Aorta (tissue), 5 donors: ENCODE measurements around the gene ARHGAP12. TPM values are rescaled to one million over a fixed set of nuclear protein-coding genes. Genes with fewer than 3 reads are reported as not detected.

Source experiments
- ATAC-seq: fragments of 200-7000 bp; cut with Tn5 transposase; one replicate; pipeline ENCODE4 v1.9.1; 2022; ENCODE audit warnings: moderate library complexity; ENCODE audit not compliant: low FRiP score
- DNase-seq, 2 donors: peaks; one replicate each; pipeline ENCODE4 v3.0.0-alpha.2; 2020
- H3K27ac ChIP-seq, 2 donors: one replicate each; pipeline ENCODE4 v1.5.1; 2013; ENCODE audit warnings: low read length in 2 of 2, mild to moderate bottlenecking in 2 of 2, moderate library complexity in 2 of 2, control low read depth in 1 of 2, inconsistent platforms in 1 of 2, low read depth in 1 of 2
- H3K27me3 ChIP-seq, 2 donors: one replicate each; pipeline ENCODE4 v1.6.1; 2013; ENCODE audit warnings: control low read depth in 1 of 2, low read length in 1 of 2, mild to moderate bottlenecking in 1 of 2, moderate library complexity in 1 of 2; ENCODE audit not compliant: insufficient read depth in 2 of 2, control insufficient read depth in 1 of 2
- H3K36me3 ChIP-seq, 2 donors: one replicate each; pipeline ENCODE4 v1.6.1; 2013; ENCODE audit warnings: control low read depth in 1 of 2, low read length in 1 of 2, mild to moderate bottlenecking in 1 of 2; ENCODE audit not compliant: insufficient read depth in 2 of 2, control insufficient read depth in 1 of 2
- H3K4me1 ChIP-seq, 2 donors: one replicate each; pipeline ENCODE4 v1.6.1; 2013; ENCODE audit warnings: low read length in 2 of 2, control low read depth in 1 of 2, mild to moderate bottlenecking in 1 of 2, moderate library complexity in 1 of 2; ENCODE audit not compliant: insufficient read depth in 2 of 2, control insufficient read depth in 1 of 2
- H3K4me3 ChIP-seq, 2 donors: one replicate each; pipeline ENCODE4 v1.5.1; 2013; ENCODE audit warnings: low read length in 2 of 2, control low read depth in 1 of 2, mild to moderate bottlenecking in 1 of 2
- H3K9me3 ChIP-seq: one replicate; pipeline ENCODE4 v1.6.1; 2013; ENCODE audit warnings: mild to moderate bottlenecking, low read length; ENCODE audit not compliant: control insufficient read depth
- WGBS, 2 donors: extraction: QIAGEN DNeasy Blood & Tissue Kit; methylation state at CpG; one replicate each; pipeline ENCODE4 v1.1.7; 2013; 5-methylcytosine and 5-hydroxymethylcytosine counted together
- intact Hi-C, 2 donors: fragments of 100-400 bp; cut with DNase I; formaldehyde crosslinking; loops; one replicate each; pipeline versions ENCODE4 v1.14.2 to v1.15.0; 2022
- polyA plus RNA-seq, 2 donors: library from polyadenylated mRNA; stranded (reverse); fragments of 200-250 nt; gene quantifications; one replicate each; pipeline ENCODE4 v1.2.3, GENCODE V29; 2013
- total RNA-seq, 2 donors: library from RNA; stranded (reverse); fragmentation: NEBNext Ultra II Directional; extraction: Animal tissue kit (Norgen Biotek cat#: 25700); gene quantifications; one replicate each; pipeline ENCODE4 v1.2.1, GENCODE V29; 2021
- donor health status: healthy with polysubstance abuse.
- donor health status: Bipolar disorder and iron deficiency.
- donor health status: DM: no; HTN: no; CAD: no.
- donor health status: DM: no; HTN: no; CAD: no.
- donor health status: DM: yes; HTN: yes; CAD: no.

Gene ARHGAP12
- total and polyA plus RNA-seq, 4 donors = 17.0 to 34.6 (median 20.5) TPM

- ATAC-seq = no peak
- H3K27ac ChIP-seq = no peak overlapping the region
- no peak overlapping the region for H3K4me3 ChIP-seq
- peaks cover 9 to 13% of the 10 kb centered on the region in 2 donors for H3K4me1 ChIP-seq
- no peak for DNase-seq
- intact Hi-C loops = no loop called here
- H3K27me3 ChIP-seq = no peaks in the 10 kb centered on the region
- no peaks in the 10 kb centered on the region for H3K9me3 ChIP-seq
- no peaks in the 10 kb centered on the region for H3K36me3 ChIP-seq
These were observed 42.7 kb downstream of the ARHGAP12 start for GRCh38 chr10:31885971-31886370.

- no peak overlapping the region for H3K4me3 ChIP-seq
- DNase-seq = no peak
- intact Hi-C loops = no loop called here
- no peaks in the 10 kb centered on the region for H3K9me3 ChIP-seq
- H3K4me1 ChIP-seq = peaks cover 9 to 13% of the 10 kb centered on the region in 2 donors
- WGBS, 2 donors = 96 to 100% methylated on average over 2 of the region's 2 CpGs
- H3K27me3 ChIP-seq = no peaks in the 10 kb centered on the region
- H3K36me3 ChIP-seq = no peaks in the 10 kb centered on the region
- no peak for ATAC-seq
- H3K27ac ChIP-seq = no peak overlapping the region
These were observed 44.2 kb downstream of the ARHGAP12 start for GRCh38 chr10:31884386-31884785.

GRCh38 chr10:31883397-31883796 is 45.2 kb downstream of the ARHGAP12 start:
- Histone ChIP-seq H3K4me3 (no peak overlapping the region), H3K36me3 (no peaks in the 10 kb centered on the region), H3K9me3 (no peaks in the 10 kb centered on the region), H3K27ac (no peak overlapping the region), H3K27me3 (no peaks in the 10 kb centered on the region), H3K4me1 (peaks cover 8 to 12% of the 10 kb centered on the region in 2 donors)
- ATAC-seq = no peak
- WGBS, 2 donors = 13 to 18% methylated on average over 3 of the region's 3 CpGs
- intact Hi-C loops = loop anchor here in 1 of 2 donors (2.0 kb wide), 1 partner anchor 45 kb away; the partner anchor contains the start of gene ARHGAP12
- DNase-seq = no peak

GRCh38 chr10:31878486-31878885 is 50.1 kb downstream of the ARHGAP12 start:
- no peak overlapping the region for H3K4me3 ChIP-seq
- H3K9me3 ChIP-seq = no peaks in the 10 kb centered on the region
- no peak for ATAC-seq
- H3K4me1 ChIP-seq = no peaks in the 10 kb centered on the region
- intact Hi-C loops = no loop called here
- H3K27ac ChIP-seq = no peak overlapping the region
- H3K36me3 ChIP-seq = no peaks in the 10 kb centered on the region
- DNase-seq = no peak
- H3K27me3 ChIP-seq = no peaks in the 10 kb centered on the region

DNA sequence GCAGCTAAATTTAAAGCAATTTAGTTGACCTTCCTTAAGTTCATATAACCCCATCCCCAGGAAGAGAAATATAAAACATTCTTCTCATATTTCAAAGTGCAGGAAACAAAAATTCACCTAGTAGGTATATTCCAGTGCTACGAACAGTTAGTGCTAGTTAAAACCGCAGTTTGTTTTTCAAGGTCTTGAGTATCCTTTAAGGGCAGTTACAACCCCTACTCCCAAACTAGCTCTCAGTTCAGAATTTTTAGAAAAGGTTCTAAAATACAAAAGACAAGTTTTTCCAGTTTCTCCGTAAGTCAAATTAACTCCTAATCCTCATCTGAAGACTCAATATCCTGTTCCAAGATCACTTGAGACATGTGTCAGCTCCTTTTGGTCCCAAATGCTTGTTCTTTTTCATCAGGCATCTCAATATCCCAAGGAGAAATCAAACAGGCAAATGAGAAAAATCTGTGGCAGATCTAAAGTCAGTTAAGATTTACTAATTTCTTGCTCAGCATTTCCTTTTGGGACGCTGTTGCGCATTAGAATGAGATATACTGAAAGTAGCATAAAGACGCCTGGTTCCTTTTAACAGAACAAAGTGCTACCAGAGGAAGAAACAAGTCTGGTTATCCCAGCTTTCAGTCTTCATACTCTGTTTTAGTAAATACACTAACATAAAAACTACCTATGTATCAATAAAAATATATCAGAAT is 51.8 kb downstream of the ARHGAP12 start:
- intact Hi-C loops = no loop called here
- H3K36me3 ChIP-seq = no peaks in the 10 kb centered on the region
- H3K4me1 ChIP-seq = no peaks in the 10 kb centered on the region
- H3K4me3 ChIP-seq = no peak overlapping the region
- no peaks in the 10 kb centered on the region for H3K27me3 ChIP-seq
- 94 to 95% methylated on average over 6 of the region's 6 CpGs for WGBS, 2 donors
- no peak overlapping the region for H3K27ac ChIP-seq
- DNase-seq (no peak), ATAC-seq (no peak)
- no peaks in the 10 kb centered on the region for H3K9me3 ChIP-seq

DNA sequence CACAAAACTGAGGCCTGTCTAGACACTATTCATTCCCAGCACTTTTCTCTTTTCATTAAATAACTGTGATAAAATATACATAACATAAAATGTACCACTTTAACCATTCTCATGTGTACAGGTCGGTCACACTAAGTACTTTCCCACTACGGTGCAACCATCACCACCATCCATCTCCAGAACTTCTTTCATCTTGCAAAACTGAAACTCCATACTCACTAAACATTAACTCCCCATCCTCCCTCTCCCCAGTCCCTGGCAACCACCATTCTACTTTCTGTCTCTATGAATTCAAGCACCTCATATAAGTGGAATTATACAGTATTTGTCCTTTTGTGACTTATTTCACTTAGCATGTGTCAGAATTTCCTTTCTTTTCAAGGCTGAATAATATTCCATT is 53.0 kb downstream of the ARHGAP12 start:
- H3K4me3 ChIP-seq = no peak overlapping the region
- no peaks in the 10 kb centered on the region for H3K27me3 ChIP-seq
- no peak overlapping the region for H3K27ac ChIP-seq
- no peaks in the 10 kb centered on the region for H3K4me1 ChIP-seq
- no peaks in the 10 kb centered on the region for H3K9me3 ChIP-seq
- intact Hi-C loops = no loop called here
- no peaks in the 10 kb centered on the region for H3K36me3 ChIP-seq
- ATAC-seq (no peak), DNase-seq (no peak)
- 94 to 96% methylated on average over 2 of the region's 2 CpGs for WGBS, 2 donors

DNA sequence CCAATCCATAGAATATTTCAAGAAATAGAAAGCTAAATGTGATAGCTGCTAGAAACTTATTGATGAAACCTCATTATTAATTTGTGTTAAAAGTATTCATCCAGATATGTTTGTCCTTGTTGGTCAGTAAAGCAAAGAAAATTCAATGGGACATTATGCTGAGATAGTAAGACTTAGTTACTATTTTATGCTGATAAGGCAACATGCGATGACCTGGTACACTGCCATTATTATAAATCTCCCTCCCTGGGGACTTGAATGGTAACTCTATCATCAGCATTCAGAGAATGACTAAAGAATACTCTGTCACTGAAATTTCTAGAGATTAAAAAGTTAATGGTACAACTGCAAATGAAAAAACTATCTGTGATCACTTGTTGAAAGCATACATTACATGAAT is 54.9 kb downstream of the ARHGAP12 start:
- H3K4me1 ChIP-seq = no peaks in the 10 kb centered on the region
- intact Hi-C loops = no loop called here
- H3K27me3 ChIP-seq = no peaks in the 10 kb centered on the region

GRCh38 chr10:31871266-31872065 is 57.2 kb downstream of the ARHGAP12 start:
- ATAC-seq = no peak
- WGBS, 2 donors = 88% methylated on average over 7 of the region's 7 CpGs
- H3K36me3 ChIP-seq = no peaks in the 10 kb centered on the region

More for the DNA sequence above, 54.9 kb downstream of the ARHGAP12 start:
- H3K9me3 ChIP-seq = no peaks in the 10 kb centered on the region
- no peak overlapping the region for H3K27ac ChIP-seq
- no peaks in the 10 kb centered on the region for H3K36me3 ChIP-seq
- WGBS, 2 donors = 91 to 94% methylated on average over 1 of the region's 1 CpG
- no peak overlapping the region for H3K4me3 ChIP-seq
- no peak for DNase-seq
- ATAC-seq = no peak

DNA sequence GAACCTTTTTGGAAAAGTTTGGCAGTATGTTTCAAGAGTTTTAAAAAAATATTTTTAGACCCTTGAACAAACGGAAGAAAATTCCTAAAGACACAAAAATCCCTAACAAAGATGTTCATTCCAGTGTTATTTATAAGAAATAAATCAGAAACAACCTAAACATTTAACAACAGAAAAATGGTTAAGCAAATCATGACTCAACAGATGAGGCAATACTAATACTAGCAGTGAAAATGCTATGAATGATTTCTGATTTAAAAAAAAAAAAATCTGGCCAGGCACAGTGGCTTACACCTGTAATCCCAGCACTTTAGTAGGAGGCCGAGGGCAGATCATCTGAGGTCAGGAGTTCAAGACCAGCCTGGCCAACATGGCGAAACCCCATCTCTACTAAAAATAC is 61.0 kb downstream of the ARHGAP12 start:
- no peaks in the 10 kb centered on the region for H3K36me3 ChIP-seq
- no peak overlapping the region for H3K4me3 ChIP-seq
- DNase-seq = no peak
- intact Hi-C loops = loop anchor here in 1 of 2 donors (10.0 kb wide), 1 partner anchor 137 kb away; no protein-coding TSS in a partner anchor
- no peaks in the 10 kb centered on the region for H3K27me3 ChIP-seq
- no peaks in the 10 kb centered on the region for H3K9me3 ChIP-seq
- H3K27ac ChIP-seq = no peak overlapping the region
- 77 to 81% methylated on average over 3 of the region's 3 CpGs for WGBS, 2 donors
- no peaks in the 10 kb centered on the region for H3K4me1 ChIP-seq
- no peak for ATAC-seq

More at GRCh38 chr10:31871266-31872065, 57.2 kb downstream of the ARHGAP12 start:
- H3K27me3 ChIP-seq = no peaks in the 10 kb centered on the region
- no peak overlapping the region for H3K27ac ChIP-seq
- intact Hi-C loops = no loop called here
- DNase-seq = no peak
- no peaks in the 10 kb centered on the region for H3K4me1 ChIP-seq
- H3K9me3 ChIP-seq = no peaks in the 10 kb centered on the region
- H3K4me3 ChIP-seq = no peak overlapping the region
